Stimulated activated CD4-positive, alpha-beta T cell treated with anti-CD3 and anti-CD28 coated beads, Interleukin-2, amount 100 ng/mL, for 48 hours (primary cell): Measurements from ENCODE around the gene CALD1.

Experiments used
- DNase-seq, 2 donors: peaks; one replicate each; pipeline ENCODE4 v3.0.0-alpha.2; 2020

The CALD1 gene

DNA sequence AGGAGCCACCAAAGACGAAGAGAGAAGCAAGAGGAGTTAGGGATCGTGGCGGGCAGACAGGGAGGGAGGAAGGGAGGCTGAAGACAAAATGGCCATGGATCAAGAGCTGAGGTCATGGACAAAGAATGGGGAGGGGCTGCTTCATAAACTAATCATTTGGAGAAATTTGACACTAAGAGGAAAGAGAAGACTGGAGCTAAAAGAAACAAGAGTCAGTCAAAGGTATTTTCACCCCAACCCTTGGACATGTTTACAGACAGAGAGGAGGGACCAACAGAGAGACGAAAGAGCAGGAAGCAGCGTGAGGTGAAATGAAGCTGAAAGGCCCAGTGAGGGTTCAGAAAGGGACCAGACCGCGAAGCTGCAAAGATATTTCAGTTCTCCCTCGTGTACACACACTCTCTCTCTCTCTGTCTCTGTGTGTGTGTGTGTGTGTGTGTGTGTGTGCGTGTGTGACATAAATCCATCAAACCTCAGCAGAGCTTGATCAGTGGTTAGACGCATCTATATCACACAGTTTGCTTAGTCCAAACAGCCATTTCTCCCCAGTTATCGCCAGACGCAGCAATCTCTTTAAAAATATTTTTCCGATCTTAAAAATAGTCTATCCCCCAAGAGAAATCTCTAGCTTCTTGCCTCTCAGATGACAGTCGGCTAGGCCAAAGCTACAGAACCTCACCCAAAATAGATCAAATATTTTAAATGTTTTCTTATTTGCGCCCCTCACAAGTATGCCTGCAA, 12.5 kb upstream of the CALD1 start:
- DNase-seq, result no peak

GRCh38 chr7:134767520-134768168, 11.8 kb upstream of the CALD1 start:
- no peak for DNase-seq

- no peak for DNase-seq
These were observed 11.2 kb upstream of the CALD1 start for GRCh38 chr7:134768243-134768642.

DNA sequence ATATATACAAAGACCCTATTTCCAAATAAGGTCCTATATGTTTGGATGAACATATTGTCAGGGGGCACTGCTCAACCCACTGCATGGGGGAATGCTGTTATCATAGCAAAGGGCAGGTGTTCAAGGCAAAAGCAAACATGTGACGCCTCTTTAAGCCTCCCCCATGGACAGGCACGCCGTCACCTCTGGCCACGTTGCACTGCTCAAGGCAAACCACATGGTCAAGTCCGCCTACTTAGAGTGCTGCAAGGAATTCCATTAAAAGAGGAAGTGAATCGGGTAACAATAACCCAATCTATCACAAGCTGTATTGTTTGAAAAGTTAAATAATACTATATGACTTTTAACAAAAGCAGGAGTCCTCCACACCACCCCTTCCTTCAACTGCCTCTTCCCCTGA, 8.8 kb upstream of the CALD1 start:
- DNase-seq, result no peak

DNA sequence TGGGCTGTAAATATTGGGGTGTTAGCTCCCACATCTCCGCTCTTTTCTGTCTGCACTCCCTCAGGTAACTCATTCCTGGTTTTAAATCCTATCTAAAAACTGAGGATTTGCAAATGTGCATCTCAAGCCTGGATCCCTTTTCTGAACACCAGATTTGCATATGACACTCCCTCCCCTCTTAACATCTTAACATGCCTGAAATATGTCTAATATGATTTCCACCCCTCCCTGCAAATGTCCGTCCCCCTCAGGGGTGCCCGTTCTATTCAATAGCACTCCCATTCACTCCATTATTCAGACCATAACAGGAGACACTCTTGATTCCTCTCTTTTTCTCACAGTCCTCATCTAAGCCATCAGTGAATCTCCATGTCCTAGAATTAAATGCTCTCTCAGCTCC, 8.3 kb upstream of the CALD1 start:
- DNase-seq, result no peak

DNA sequence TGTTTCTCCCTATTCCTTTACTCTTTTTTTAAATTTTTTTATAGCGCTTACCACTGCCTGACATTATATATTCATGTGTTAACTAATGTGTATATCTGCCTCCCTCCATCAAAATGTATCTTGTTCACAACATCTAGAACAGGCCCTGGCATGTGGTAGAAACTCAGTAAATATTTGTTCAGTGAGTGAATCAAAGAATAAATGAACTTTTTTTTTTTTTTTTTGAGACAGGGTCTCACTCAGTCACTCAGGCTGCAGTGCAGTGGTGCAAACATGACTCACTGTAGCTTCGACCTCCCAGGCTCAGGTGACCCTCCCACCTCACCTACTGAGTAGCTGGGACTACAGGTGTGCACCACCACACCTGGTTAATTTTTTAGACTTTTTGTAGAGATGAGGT, 7.5 kb upstream of the CALD1 start:
- DNase-seq, result no peak

DNA sequence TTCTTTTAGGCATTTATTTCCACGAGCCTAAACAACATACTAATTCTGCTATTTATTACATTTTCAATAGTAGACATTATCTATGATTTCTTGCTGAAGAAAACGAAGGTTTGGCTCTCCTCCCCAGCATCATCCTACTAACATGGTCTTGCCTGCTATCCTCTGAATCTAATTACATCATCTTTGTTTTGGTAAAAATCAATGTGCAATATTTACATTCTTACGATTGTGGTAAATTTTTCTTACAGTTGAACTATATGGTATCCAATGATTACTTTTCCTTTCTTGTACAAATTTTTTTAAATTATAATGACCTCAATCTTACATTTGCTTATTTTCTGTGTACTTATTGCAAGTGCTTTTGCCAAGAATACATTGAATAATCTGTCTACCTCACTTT, 7.0 kb upstream of the CALD1 start:
- no peak for DNase-seq

DNA sequence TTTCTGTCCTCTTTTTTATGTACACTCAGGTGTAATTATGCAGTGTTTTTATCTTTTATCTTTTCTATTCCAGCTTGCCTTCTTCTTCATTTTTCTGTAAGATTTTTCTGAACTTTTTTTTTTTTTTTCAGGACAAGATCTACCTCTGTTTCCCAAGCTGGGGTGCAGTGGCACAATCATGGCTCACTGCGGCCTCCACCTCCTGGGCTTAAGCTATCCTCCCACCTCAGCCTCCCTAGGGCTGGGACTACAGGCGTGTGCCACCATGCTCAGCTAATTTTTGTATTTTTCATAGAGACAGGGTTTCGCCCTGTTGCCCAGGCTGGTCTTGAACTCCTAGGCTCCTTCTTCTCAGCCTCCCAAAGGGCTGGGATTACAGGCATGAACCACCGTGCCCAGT, 6.3 kb upstream of the CALD1 start:
- no peak for DNase-seq

DNA sequence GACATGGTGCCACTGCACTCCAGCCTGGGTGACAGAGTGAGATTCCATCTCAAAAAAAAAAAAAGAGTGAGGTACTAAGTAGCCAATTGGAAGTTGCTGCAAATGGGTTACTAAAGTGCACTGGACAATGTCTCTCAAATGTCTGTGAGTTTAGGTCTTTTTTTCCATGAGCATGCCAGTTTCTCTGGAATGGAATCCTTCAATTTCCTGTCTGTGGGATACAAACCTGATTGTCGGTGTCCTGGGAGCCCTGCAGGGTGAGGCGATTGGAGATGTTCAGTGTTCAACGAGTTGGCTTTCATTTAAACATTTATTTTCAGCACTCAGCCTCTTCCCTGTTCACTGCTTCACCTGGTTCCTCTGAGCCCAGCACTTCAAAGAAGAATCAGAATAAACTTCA, 5.3 kb upstream of the CALD1 start:
- DNase-seq, result no peak

DNA sequence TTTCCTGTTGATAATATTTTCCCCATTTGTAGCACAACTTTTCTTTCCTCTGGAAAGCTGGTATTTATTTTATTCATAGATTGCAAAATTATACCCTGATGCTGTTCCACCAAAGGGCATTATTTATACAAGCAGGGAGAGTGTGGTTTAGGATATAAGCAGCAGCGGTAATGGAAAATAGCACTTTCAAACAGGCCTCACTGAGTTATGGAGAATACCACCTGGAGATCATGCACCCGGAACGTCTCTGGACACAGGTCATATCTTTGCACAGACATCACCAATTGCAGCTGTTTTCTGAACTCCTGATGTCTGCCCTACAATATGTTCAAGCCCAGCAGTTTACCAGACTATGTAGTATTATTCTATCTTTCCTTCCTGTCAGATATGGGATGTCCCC, 2.0 kb upstream of the CALD1 start:
- no peak for DNase-seq

DNA sequence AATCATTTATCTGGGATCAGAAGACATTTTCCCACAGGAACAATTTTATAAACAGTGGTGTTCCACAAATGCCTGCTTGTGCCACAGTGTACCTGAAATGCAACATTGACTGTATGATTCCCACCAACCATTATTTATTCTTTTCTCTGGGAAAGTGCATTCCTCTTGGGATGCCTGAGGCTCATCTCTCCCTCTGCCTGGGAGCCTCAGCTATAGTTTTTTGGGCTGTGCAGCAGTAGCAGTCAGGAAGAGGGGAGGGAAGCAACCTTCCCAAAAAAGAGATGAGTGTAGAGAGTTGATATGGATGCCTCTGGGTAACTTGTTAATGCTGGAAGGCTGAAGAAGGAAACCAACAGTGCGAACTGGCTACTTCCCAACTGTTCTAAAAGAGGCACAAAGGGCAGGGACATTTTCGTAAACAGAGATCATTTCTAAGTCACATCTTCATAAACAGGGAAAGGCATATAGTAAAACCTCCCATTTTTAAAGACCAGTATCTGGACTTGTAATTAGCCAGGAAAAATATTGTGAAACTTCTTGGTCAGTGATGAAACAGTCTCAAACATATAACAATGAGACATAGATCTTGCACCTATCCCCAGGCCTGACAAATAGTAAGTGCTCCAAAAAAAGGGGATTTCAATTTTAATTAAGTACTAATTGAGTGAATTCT, 1.4 kb upstream of the CALD1 start:
- DNase-seq, result no peak

DNA sequence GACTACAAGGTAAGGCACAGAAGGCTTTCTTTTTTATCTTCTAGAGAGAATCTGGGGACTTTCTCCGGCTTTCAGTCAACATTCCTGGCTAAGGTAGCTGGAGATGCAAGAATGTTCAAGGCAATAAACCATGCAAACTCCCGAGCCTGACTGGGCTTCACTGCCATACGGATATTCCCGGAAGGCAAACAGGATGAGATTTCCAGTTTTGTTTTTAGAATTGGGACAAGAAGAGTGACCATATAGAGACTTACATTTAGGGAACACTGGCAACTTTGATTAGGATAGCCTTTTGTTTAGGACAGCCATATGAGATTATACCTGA, 269 bp downstream of the CALD1 start:
- no peak for DNase-seq

- no peak for DNase-seq
These were observed 863 bp downstream of the CALD1 start for GRCh38 chr7:134780166-134780828.

GRCh38 chr7:134781171-134781570, 1.7 kb downstream of the CALD1 start:
- no peak for DNase-seq

GRCh38 chr7:134782121-134782623, 2.7 kb downstream of the CALD1 start:
- DNase-seq, result no peak

GRCh38 chr7:134783294-134784069, 4.0 kb downstream of the CALD1 start:
- no peak for DNase-seq

DNA sequence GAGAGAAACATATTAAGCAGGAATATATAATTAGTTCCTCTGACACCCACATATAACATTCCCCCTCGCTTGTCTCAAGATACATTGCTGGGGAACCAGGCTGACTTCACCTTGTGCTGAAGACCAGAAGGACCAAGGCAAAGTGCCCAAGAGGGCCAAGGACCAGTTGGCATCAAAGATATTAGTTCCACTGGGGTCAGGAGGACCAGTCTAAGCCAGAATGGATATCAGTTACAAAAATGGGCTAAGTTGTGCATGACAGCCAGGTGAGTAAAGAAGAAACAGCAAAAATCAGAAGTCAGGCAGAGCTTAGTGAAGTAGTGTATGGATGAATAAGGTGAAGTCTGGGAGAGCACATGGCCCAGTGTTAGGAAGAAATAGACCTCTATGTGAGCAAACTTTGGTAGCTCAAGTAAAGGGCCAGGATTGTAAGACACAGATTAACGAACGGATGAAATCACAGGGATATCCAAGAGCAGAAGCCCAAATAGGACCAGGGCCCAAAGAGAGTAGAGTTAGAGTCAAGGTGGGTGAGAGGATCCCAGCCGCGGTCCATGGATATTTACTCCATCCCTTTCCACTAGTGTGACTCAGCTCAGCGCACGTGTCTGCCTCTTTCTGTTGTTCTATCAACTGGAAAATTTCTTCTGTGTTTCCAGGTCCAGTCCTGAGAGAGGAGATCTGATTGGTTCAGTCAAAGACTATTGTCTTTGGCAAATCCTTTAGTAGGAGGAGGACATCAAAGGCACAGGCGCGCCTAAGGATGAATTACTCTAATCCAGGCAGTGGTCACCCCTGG, 5.0 kb downstream of the CALD1 start:
- DNase-seq, result no peak

DNA sequence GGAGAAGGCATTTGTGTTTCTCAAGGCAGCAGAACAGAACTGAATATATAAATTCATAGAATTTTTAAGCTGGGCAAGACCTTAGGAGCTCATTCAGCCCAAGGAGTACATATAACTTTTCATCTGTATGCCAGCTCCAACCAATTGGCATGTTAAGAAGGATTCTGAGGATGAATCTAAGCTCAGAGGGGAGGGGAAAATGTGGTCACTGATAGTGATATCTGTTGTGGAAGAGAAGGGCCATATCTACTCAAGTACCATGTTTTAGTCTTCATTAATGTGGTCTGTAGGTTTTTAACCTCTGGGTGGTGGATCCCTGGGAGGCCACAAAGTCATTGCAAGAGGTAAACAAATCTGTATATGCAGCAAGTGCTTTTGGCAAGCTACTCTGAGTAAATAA, 6.4 kb downstream of the CALD1 start:
- no peak for DNase-seq

DNA sequence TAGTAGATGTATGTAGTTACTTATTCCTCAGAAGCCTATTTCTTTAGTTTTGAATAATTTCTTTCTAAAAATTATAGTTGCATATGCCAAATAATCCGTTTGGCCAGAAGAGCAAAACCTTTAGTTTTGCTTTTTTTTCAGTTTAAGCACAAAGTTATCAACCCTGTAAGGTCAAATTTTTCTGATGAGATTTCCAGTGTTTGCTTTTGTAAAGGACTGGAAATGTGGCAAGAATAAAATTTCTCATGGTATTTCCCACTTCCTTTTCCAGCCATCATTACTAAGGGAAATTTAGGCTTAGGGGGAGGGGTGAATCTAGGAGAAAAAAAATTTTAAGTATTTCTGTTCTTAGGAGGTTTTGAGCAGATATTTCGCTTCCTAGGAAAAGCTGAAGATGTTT, 7.6 kb downstream of the CALD1 start:
- DNase-seq, result no peak

- DNase-seq, result no peak
These were observed 8.3 kb downstream of the CALD1 start for GRCh38 chr7:134787720-134788119.

DNA sequence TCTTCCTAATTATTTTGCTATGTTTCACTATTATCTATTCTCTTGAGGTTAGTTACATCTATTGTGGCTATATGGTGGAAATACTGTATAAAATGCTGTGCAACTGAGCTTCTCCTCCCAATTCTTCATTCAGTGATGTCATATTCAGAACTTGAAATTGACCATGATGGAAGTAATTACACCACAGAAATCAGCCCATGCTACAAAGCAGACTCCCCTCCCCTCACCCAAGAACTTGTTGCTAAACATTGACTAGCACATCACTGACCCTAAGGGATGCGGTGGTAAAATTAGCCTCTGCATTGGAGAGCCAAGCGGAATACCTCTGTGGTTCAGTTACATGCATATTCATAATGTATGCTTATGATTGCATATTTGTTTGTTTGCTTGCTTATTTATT, 8.8 kb downstream of the CALD1 start:
- no peak for DNase-seq
